WTC11 (cell line): ENCODE results near the gene TTYH1. TPM values are rescaled to one million over a fixed set of nuclear protein-coding genes. Genes with fewer than 3 reads are reported as not detected.

Experiments used
- ATF2 ChIP-seq: sonication (generic); formaldehyde crosslinking; IDR thresholded peaks from 2 replicates; pipeline ENCODE4 v1.8.1; 2022; ENCODE audit warnings: low read depth, missing genetic modification reagents, borderline replicate concordance
- CBFB ChIP-seq: sonication (generic); formaldehyde crosslinking; IDR thresholded peaks from 2 replicates; pipeline ENCODE4 v1.8.1; 2022; ENCODE audit warnings: mild to moderate bottlenecking, low read depth, missing genetic modification reagents
- CREB1 ChIP-seq: sonication (generic); formaldehyde crosslinking; IDR thresholded peaks from 2 replicates; pipeline ENCODE4 v1.8.0; 2023; ENCODE audit warnings: mild to moderate bottlenecking, missing genetic modification reagents
- CREM ChIP-seq: sonication (generic); formaldehyde crosslinking; IDR thresholded peaks from 2 replicates; pipeline ENCODE4 v1.8.1; 2022; ENCODE audit warnings: mild to moderate bottlenecking, missing genetic modification reagents, moderate library complexity
- CTCF ChIP-seq: fragments of 200-600 bp; IDR thresholded peaks from 2 replicates; pipeline ENCODE4 v1.8.0; 2022; ENCODE audit warnings: antibody characterized with exemption
- ELF4 ChIP-seq: sonication (generic); formaldehyde crosslinking; IDR thresholded peaks from 2 replicates; pipeline ENCODE4 v1.8.1; 2022; ENCODE audit warnings: low read depth, mild to moderate bottlenecking, moderate library complexity, missing genetic modification reagents
- ESRRA ChIP-seq: sonication (generic); formaldehyde crosslinking; IDR thresholded peaks from 2 replicates; pipeline ENCODE4 v1.8.1; 2022; ENCODE audit warnings: mild to moderate bottlenecking, missing genetic modification reagents, borderline replicate concordance
- ETV6 ChIP-seq: sonication (generic); formaldehyde crosslinking; IDR thresholded peaks from 2 replicates; pipeline ENCODE4 v1.8.1; 2022; ENCODE audit warnings: mild to moderate bottlenecking, missing genetic modification reagents
- FOXK1 ChIP-seq: sonication (generic); formaldehyde crosslinking; IDR thresholded peaks from 2 replicates; pipeline ENCODE4 v1.8.0; 2022; ENCODE audit warnings: mild to moderate bottlenecking, moderate library complexity, missing genetic modification reagents
- GABPB1 ChIP-seq: sonication (generic); formaldehyde crosslinking; IDR thresholded peaks from 2 replicates; pipeline ENCODE4 v1.8.1; 2023; ENCODE audit warnings: mild to moderate bottlenecking, missing genetic modification reagents
- JAZF1 ChIP-seq: fragments of 250-450 bp; sonication (Bioruptor Pico); IDR thresholded peaks from 2 replicates; pipeline ENCODE4 v1.9.0; 2021; ENCODE audit warnings: moderate library complexity, mild to moderate bottlenecking, inconsistent platforms
- KAT7 ChIP-seq: sonication (generic); formaldehyde crosslinking; IDR thresholded peaks from 2 replicates; pipeline ENCODE4 v1.8.1; 2023; ENCODE audit warnings: missing genetic modification reagents, mild to moderate bottlenecking, borderline replicate concordance
- NFE2L1 ChIP-seq: sonication (generic); formaldehyde crosslinking; IDR thresholded peaks from 2 replicates; pipeline ENCODE4 v1.8.1; 2023; ENCODE audit warnings: missing genetic modification reagents
- NR2C2 ChIP-seq: sonication (generic); formaldehyde crosslinking; IDR thresholded peaks from 2 replicates; pipeline ENCODE4 v1.8.0; 2022; ENCODE audit warnings: mild to moderate bottlenecking, missing genetic modification reagents
- NR3C1 ChIP-seq: sonication (generic); formaldehyde crosslinking; conservative IDR thresholded peaks from 2 replicates; pipeline ENCODE4 v1.8.1; 2023; ENCODE audit warnings: low read depth, mild to moderate bottlenecking, missing genetic modification reagents
- PRRX2 ChIP-seq: fragments of 250-450 bp; sonication (Bioruptor Pico); IDR thresholded peaks from 2 replicates; pipeline ENCODE4 v1.8.0; 2021; ENCODE audit warnings: mild to moderate bottlenecking
- SMAD3 ChIP-seq: sonication (generic); formaldehyde crosslinking; IDR thresholded peaks from 2 replicates; pipeline ENCODE4 v1.8.0; 2022; ENCODE audit warnings: missing genetic modification reagents, mild to moderate bottlenecking, borderline replicate concordance
- SMAD4 ChIP-seq: sonication (generic); formaldehyde crosslinking; IDR thresholded peaks from 2 replicates; pipeline ENCODE4 v1.8.0; 2022; ENCODE audit warnings: mild to moderate bottlenecking, missing genetic modification reagents
- SP1 ChIP-seq: sonication (generic); formaldehyde crosslinking; conservative IDR thresholded peaks from 2 replicates; pipeline ENCODE4 v1.8.1; 2022; ENCODE audit warnings: missing genetic modification reagents
- TCF7 ChIP-seq: sonication (generic); formaldehyde crosslinking; IDR thresholded peaks from 2 replicates; pipeline ENCODE4 v1.8.0; 2022; ENCODE audit warnings: mild to moderate bottlenecking, low read depth, missing genetic modification reagents, moderate library complexity
- ZBTB21 ChIP-seq: sonication (generic); formaldehyde crosslinking; IDR thresholded peaks from 2 replicates; pipeline ENCODE4 v1.8.1; 2023; ENCODE audit warnings: mild to moderate bottlenecking, missing genetic modification reagents, borderline replicate concordance
- ZMAT4 ChIP-seq: fragments of 250-450 bp; sonication (Bioruptor Pico); IDR thresholded peaks from 2 replicates; pipeline ENCODE4 v1.9.0; 2021; ENCODE audit warnings: mild to moderate bottlenecking
- ZNF121 ChIP-seq: sonication (generic); formaldehyde crosslinking; IDR thresholded peaks from 2 replicates; pipeline ENCODE4 v1.8.0; 2023; ENCODE audit warnings: missing genetic modification reagents
- ZNF138 ChIP-seq: sonication (generic); formaldehyde crosslinking; conservative IDR thresholded peaks from 2 replicates; pipeline ENCODE4 v1.8.1; 2022; ENCODE audit warnings: mild to moderate bottlenecking, moderate library complexity, missing genetic modification reagents
- ZNF232 ChIP-seq: sonication (generic); formaldehyde crosslinking; IDR thresholded peaks from 2 replicates; pipeline ENCODE4 v1.8.0; 2022; ENCODE audit warnings: mild to moderate bottlenecking, missing genetic modification reagents
- ZNF317 ChIP-seq: sonication (generic); formaldehyde crosslinking; IDR thresholded peaks from 2 replicates; pipeline ENCODE4 v1.8.1; 2023; ENCODE audit warnings: low read depth, mild to moderate bottlenecking, moderate library complexity, missing genetic modification reagents, borderline replicate concordance
- ZNF396 ChIP-seq: fragments of 250-450 bp; sonication (Bioruptor Pico); IDR thresholded peaks from 2 replicates; pipeline ENCODE4 v1.8.0; 2021; ENCODE audit warnings: mild to moderate bottlenecking, moderate library complexity, borderline replicate concordance
- ZNF671 ChIP-seq: fragments of 250-450 bp; sonication (Bioruptor Pico); IDR thresholded peaks from 2 replicates; pipeline ENCODE4 v1.8.0; 2021; ENCODE audit warnings: mild to moderate bottlenecking
- total RNA-seq: library from RNA; stranded (reverse); gene quantifications from 3 replicates; pipeline ENCODE4 v1.2.3, GENCODE V29; 2021
- TF ChIP-seq, protein P1 (sequence below): sonication (generic); formaldehyde crosslinking; IDR thresholded peaks from 2 replicates; pipeline ENCODE4 v1.8.1; 2023; ENCODE audit warnings: mild to moderate bottlenecking, moderate library complexity, missing genetic modification reagents
- TF ChIP-seq, protein P2 (sequence below): sonication (generic); formaldehyde crosslinking; IDR thresholded peaks from 2 replicates; pipeline ENCODE4 v1.8.0; 2023; ENCODE audit warnings: missing genetic modification reagents
- TF ChIP-seq, protein P3 (sequence below): sonication (generic); formaldehyde crosslinking; IDR thresholded peaks from 2 replicates; pipeline ENCODE4 v1.8.1; 2023; ENCODE audit warnings: mild to moderate bottlenecking, missing genetic modification reagents, moderate library complexity
- TF ChIP-seq, protein P4 (sequence below): sonication (generic); formaldehyde crosslinking; IDR thresholded peaks from 2 replicates; pipeline ENCODE4 v1.8.1; 2023; ENCODE audit warnings: mild to moderate bottlenecking, missing genetic modification reagents

Gene TTYH1
- total RNA-seq, 1 experiment from 2014 or later, result 37.1 TPM

DNA sequence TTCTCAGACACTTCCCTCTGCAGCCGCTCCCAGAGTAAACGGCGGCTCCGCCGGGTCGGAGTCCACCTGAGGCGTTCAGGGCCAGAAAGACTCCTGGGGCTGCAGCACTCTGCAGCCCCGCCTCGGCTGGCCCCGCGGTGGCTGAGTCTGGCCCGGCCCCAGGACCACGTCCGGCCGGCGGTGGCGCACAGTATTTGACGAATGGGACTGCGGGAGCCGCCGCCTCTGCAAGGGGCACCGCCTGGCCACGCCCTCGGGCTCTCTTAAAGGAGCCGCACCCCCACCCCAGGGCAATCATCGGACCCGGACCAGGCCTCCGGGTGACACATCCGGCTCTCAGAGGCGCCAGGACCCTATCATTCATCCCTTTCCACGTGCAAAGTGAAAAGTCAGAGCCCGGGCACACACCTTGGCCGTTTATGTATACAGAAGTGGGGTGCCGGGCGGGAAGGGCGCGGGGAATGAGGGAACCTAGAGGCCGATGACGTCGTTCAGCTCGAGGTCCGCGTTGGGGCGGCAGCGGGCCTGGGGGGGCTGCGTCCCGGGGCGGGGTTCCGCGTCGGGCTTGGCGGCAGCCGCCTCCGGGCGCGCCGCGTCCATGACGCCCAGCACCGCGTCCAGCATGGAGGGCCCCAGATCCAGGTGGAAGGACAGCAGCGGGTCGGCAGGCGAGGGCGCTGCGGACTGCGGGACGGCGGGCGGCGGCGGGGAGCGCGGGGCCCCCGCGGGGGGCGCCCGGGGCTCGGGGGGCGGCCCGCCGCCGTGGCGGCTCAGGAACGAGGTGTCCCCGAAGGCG is 49.6 kb downstream of the TTYH1 start (continued):
- TF ChIP-seq, protein P1, sequence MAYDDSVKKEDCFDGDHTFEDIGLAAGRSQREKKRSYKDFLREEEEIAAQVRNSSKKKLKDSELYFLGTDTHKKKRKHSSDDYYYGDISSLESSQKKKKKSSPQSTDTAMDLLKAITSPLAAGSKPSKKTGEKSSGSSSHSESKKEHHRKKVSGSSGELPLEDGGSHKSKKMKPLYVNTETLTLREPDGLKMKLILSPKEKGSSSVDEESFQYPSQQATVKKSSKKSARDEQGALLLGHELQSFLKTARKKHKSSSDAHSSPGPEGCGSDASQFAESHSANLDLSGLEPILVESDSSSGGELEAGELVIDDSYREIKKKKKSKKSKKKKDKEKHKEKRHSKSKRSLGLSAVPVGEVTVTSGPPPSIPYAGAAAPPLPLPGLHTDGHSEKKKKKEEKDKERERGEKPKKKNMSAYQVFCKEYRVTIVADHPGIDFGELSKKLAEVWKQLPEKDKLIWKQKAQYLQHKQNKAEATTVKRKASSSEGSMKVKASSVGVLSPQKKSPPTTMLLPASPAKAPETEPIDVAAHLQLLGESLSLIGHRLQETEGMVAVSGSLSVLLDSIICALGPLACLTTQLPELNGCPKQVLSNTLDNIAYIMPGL (CRISPR knock-in tag), result peak; percentile 49; the same call in 1 of the 2 replicates
- peak; percentile 72 for TF ChIP-seq FOXK1 (CRISPR knock-in tag)
- TF ChIP-seq ELF4, result no peak
- 0 out of 2 replicates have a peak, but pooled peaks have one; percentile 34 for TF ChIP-seq ZNF317 (CRISPR knock-in tag)
- no peak for TF ChIP-seq ZNF232 (CRISPR knock-in tag)
- TF ChIP-seq ZNF121 (CRISPR knock-in tag), result no peak
- no peak for TF ChIP-seq ZNF671 (CRISPR knock-in tag)
- peak; percentile 89 for TF ChIP-seq CREM (CRISPR knock-in tag)
- TF ChIP-seq ETV6 (CRISPR knock-in tag), result peak; percentile 63
- TF ChIP-seq, protein P2, sequence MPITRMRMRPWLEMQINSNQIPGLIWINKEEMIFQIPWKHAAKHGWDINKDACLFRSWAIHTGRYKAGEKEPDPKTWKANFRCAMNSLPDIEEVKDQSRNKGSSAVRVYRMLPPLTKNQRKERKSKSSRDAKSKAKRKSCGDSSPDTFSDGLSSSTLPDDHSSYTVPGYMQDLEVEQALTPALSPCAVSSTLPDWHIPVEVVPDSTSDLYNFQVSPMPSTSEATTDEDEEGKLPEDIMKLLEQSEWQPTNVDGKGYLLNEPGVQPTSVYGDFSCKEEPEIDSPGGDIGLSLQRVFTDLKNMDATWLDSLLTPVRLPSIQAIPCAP (CRISPR knock-in tag), result peak; percentile 60; the same call in 1 of the 2 replicates
- no peak for TF ChIP-seq ZNF138 (CRISPR knock-in tag)
- TF ChIP-seq NR2C2 (CRISPR knock-in tag), result peak; percentile 69; the same call in 1 of the 2 replicates
- no peak for TF ChIP-seq JAZF1 (CRISPR knock-in tag)
- TF ChIP-seq ATF2 (CRISPR knock-in tag), result no peak
- no peak for TF ChIP-seq TCF7 (CRISPR knock-in tag)
- TF ChIP-seq KAT7 (CRISPR knock-in tag), result no peak
- TF ChIP-seq, protein P3, sequence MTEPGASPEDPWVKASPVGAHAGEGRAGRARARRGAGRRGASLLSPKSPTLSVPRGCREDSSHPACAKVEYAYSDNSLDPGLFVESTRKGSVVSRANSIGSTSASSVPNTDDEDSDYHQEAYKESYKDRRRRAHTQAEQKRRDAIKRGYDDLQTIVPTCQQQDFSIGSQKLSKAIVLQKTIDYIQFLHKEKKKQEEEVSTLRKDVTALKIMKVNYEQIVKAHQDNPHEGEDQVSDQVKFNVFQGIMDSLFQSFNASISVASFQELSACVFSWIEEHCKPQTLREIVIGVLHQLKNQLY (CRISPR knock-in tag), result 0 out of 2 replicates have a peak, but pooled peaks have one; percentile 27
- no peak for TF ChIP-seq ESRRA (CRISPR knock-in tag)
- TF ChIP-seq GABPB1 (CRISPR knock-in tag), result no peak
- TF ChIP-seq SP1 (CRISPR knock-in tag), result peak; percentile 94
- TF ChIP-seq ZMAT4, result no peak
- no peak for TF ChIP-seq SMAD3 (CRISPR knock-in tag)
- TF ChIP-seq CTCF, result no peak
- TF ChIP-seq CBFB (CRISPR knock-in tag), result no peak
- TF ChIP-seq NR3C1 (CRISPR knock-in tag), result no peak
- TF ChIP-seq, protein P4, sequence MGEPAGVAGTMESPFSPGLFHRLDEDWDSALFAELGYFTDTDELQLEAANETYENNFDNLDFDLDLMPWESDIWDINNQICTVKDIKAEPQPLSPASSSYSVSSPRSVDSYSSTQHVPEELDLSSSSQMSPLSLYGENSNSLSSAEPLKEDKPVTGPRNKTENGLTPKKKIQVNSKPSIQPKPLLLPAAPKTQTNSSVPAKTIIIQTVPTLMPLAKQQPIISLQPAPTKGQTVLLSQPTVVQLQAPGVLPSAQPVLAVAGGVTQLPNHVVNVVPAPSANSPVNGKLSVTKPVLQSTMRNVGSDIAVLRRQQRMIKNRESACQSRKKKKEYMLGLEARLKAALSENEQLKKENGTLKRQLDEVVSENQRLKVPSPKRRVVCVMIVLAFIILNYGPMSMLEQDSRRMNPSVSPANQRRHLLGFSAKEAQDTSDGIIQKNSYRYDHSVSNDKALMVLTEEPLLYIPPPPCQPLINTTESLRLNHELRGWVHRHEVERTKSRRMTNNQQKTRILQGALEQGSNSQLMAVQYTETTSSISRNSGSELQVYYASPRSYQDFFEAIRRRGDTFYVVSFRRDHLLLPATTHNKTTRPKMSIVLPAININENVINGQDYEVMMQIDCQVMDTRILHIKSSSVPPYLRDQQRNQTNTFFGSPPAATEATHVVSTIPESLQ (CRISPR knock-in tag), result no peak
- no peak for TF ChIP-seq ZNF396 (CRISPR knock-in tag)
- no peak for TF ChIP-seq CREB1
- TF ChIP-seq ZBTB21 (CRISPR knock-in tag), result no peak
- TF ChIP-seq PRRX2, result no peak
- 0 out of 2 replicates have a peak, but pooled peaks have one; percentile 24 for TF ChIP-seq NFE2L1 (CRISPR knock-in tag)
- no peak for TF ChIP-seq SMAD4 (CRISPR knock-in tag)
